HEK293 (cell line): Measurements from ENCODE around the gene LLGL2.

Source experiments
- PRDM4 ChIP-seq: fragments of 450-650 bp; formaldehyde crosslinking; IDR thresholded peaks from 2 replicates; pipeline ENCODE4 v1.5.1; 2017; ENCODE audit warnings: missing biosample characterization, missing genetic modification characterization
- ZNF10 ChIP-seq: fragments of 450-650 bp; formaldehyde crosslinking; IDR thresholded peaks from 2 replicates; pipeline ENCODE4 v1.5.1; 2017; ENCODE audit warnings: missing biosample characterization, missing genetic modification characterization
- ZNF23 ChIP-seq: fragments of 450-650 bp; formaldehyde crosslinking; IDR thresholded peaks from 2 replicates; pipeline ENCODE4 v1.5.1; 2016; ENCODE audit warnings: missing biosample characterization, missing genetic modification characterization, borderline replicate concordance
- ZNF561 ChIP-seq: fragments of 450-650 bp; IDR thresholded peaks from 2 replicates; pipeline ENCODE4 v1.5.1; 2018; ENCODE audit warnings: missing biosample characterization, missing genetic modification characterization, borderline replicate concordance

GRCh38 chr17:75547091-75547490, 21.6 kb downstream of the LLGL2 start:
- TF ChIP-seq ZNF23 (tag by site-specific recombination) (no peak), ZNF10 (tag by site-specific recombination) (no peak), ZNF561 (tag by site-specific recombination) (no peak), PRDM4 (tag by site-specific recombination) (no peak)
